HUDEP-2 (cell line): ENCODE measurements around the gene CAAP1.
"Not testable (repeated sequence)": the region's sequence is repeated elsewhere in the genome, so short reads cannot be mapped to it uniquely, and the experiment has no call there.

Experiments
- DNase-seq, 76 experiments: peaks; one replicate each; lab custom pipeline; 2025; ENCODE audit not compliant: unreplicated experiment in 76 of 76; lab: John Stamatoyannopoulos, UW

CAAP1 gene

GRCh38 chr9:26856413-26857032 is 36.1 kb downstream of the CAAP1 start:
- peak in 42 of 76 experiments; percentile 1 to 61 (median 22) for DNase-seq

GRCh38 chr9:26850995-26851394 is 41.6 kb downstream of the CAAP1 start:
- no peak for DNase-seq

GRCh38 chr9:26833792-26834191 is 58.8 kb downstream of the CAAP1 start:
- DNase-seq, result no peak

GRCh38 chr9:26828391-26828955 is 64.1 kb downstream of the CAAP1 start:
- DNase-seq, result not testable (repeated sequence)

GRCh38 chr9:26814799-26815198 is 77.8 kb downstream of the CAAP1 start:
- DNase-seq, result no peak

GRCh38 chr9:26813247-26813646 is 79.4 kb downstream of the CAAP1 start:
- no peak for DNase-seq

- DNase-seq, result no peak
Measured at GRCh38 chr9:26812217-26812616, 80.4 kb downstream of the CAAP1 start.

- no peak for DNase-seq
Measured at GRCh38 chr9:26811106-26811505, 81.5 kb downstream of the CAAP1 start.

GRCh38 chr9:26809795-26810194 is 82.8 kb downstream of the CAAP1 start:
- DNase-seq, result no peak

- DNase-seq, result no peak
Measured at GRCh38 chr9:26807161-26807560, 85.4 kb downstream of the CAAP1 start.

GRCh38 chr9:26802921-26803320 is 89.7 kb downstream of the CAAP1 start:
- DNase-seq, result no peak

- no peak for DNase-seq
Measured at GRCh38 chr9:26801772-26802171, 90.8 kb downstream of the CAAP1 start.

- DNase-seq, result no peak
Measured at GRCh38 chr9:26800322-26800721, 92.3 kb downstream of the CAAP1 start.

GRCh38 chr9:26791274-26791673 is 101.3 kb downstream of the CAAP1 start:
- no peak for DNase-seq
